Left lung (tissue), 10 donors: ENCODE results near the gene MISFA. TPM values are rescaled to one million over a fixed set of nuclear protein-coding genes. Genes with fewer than 3 reads are reported as not detected.

Source experiments
- ATAC-seq: fragments of 200-7000 bp; cut with Tn5 transposase; one replicate; pipeline ENCODE4 v1.9.1; 2020; ENCODE audit warnings: moderate library complexity
- DNase-seq, 4 donors: peaks; one replicate each; pipeline ENCODE4 v3.0.0-alpha.2; 2013 to 2020
- H3K27ac ChIP-seq, 2 donors: fragments of 200-600 bp; sonication (generic) in 1 of 2; one replicate each; pipeline versions ENCODE4 v1.5.0 to v1.8.0; 2020 to 2021
- H3K27me3 ChIP-seq, 2 donors: fragments of 200-600 bp; sonication (generic) in 1 of 2; one replicate each; pipeline versions ENCODE4 v1.5.0 to v1.8.0; 2020 to 2021
- H3K36me3 ChIP-seq, 2 donors: fragments of 200-600 bp; sonication (generic) in 1 of 2; one replicate each; pipeline versions ENCODE4 v1.5.0 to v1.8.0; 2020 to 2021
- H3K4me1 ChIP-seq, 2 donors: fragments of 200-600 bp; one replicate each; pipeline ENCODE4 v1.8.0; 2021
- H3K4me3 ChIP-seq, 2 donors: fragments of 200-600 bp; sonication (generic) in 1 of 2; one replicate each; pipeline versions ENCODE4 v1.5.0 to v1.8.0; 2020 to 2021; ENCODE audit warnings: mild to moderate bottlenecking in 1 of 2
- H3K9me3 ChIP-seq, 2 donors: fragments of 200-600 bp; sonication (generic) in 1 of 2; one replicate each; pipeline versions ENCODE4 v1.5.0 to v1.8.0; 2020 to 2021
- CTCF ChIP-seq, 2 donors: fragments of 200-600 bp; sonication (generic) in 1 of 2; IDR thresholded peaks; one replicate each; pipeline versions ENCODE4 v1.5.0 to v1.8.0; 2021; ENCODE audit warnings: antibody characterized with exemption in 2 of 2
- intact Hi-C, 2 donors: fragments of 100-400 bp; cut with DNase I; formaldehyde crosslinking; loops; one replicate each; pipeline versions ENCODE4 v1.11.2 to v1.14.2; 2022
- polyA plus RNA-seq, 6 donors: library from polyadenylated mRNA; unstranded; fragments of 120-200 nt; gene quantifications; one replicate each; pipeline ENCODE4 v1.2.1, GENCODE V29; 2013; ENCODE audit not compliant: insufficient read length in 6 of 6
- total RNA-seq, 2 donors: library from RNA; stranded (reverse); fragmentation: NEBNext Ultra II Directional; extraction: Animal tissue kit (Norgen Biotek cat#: 25700); gene quantifications; one replicate each; pipeline ENCODE4 v1.2.1, GENCODE V29; 2021
- donor health status: DM: no; HTN: yes; CAD: no.
- donor health status: DM: no; HTN: no; CAD: no.

MISFA gene
- total and polyA plus RNA-seq, 8 donors = 3.0 to 16.3 (median 13.7) TPM

GRCh38 chr11:18650859-18651557, 51.4 kb downstream of the MISFA start:
- ATAC-seq = peak; percentile 89

More at GRCh38 chr11:18650859-18651557, 51.4 kb downstream of the MISFA start:
- intact Hi-C loops = no loop called here
- no peak overlapping the region for H3K4me3 ChIP-seq
- H3K4me1 ChIP-seq = no peaks in the 10 kb centered on the region
- no peaks in the 10 kb centered on the region for H3K27me3 ChIP-seq
- TF ChIP-seq CTCF (IDR thresholded peaks at IDR 0.05) = peak; percentile 34 to 52
- H3K36me3 ChIP-seq = no peaks in the 10 kb centered on the region
- H3K9me3 ChIP-seq = no peaks in the 10 kb centered on the region
- peak in 2 of 4 donors; percentile 27 to 47 for DNase-seq
- H3K27ac ChIP-seq = no peak overlapping the region

Other genes with a start within 250 kb of the MISFA start
- 100 to 1,000 TPM; 288 to 550 TPM for gene LDHA, start 205.2 kb upstream of the MISFA start, total RNA-seq
- gene LDHA, start 205.2 kb upstream of the MISFA start, polyA plus RNA-seq = 100 to 1,000 TPM; 283 to 453 (median 386) TPM
- under 1 TPM in 1 of 2 donors, not detected in 1; 0.82 TPM for gene LDHC, start 187.5 kb upstream of the MISFA start, total RNA-seq
- 1 to 10 TPM in 2 of 6 donors, under 1 TPM in 2, not detected in 2; 0.16 to 1.5 (median 0.69) TPM for gene LDHC, start 187.5 kb upstream of the MISFA start, polyA plus RNA-seq
- not detected for gene LDHAL6A, start 143.9 kb upstream of the MISFA start, total RNA-seq
- under 1 TPM; 0.51 to 0.94 (median 0.69) TPM for gene LDHAL6A, start 143.9 kb upstream of the MISFA start, polyA plus RNA-seq
- gene TSG101, start 72.8 kb upstream of the MISFA start, total RNA-seq = 10 to 100 TPM; 50.5 to 52.8 TPM
- 100 to 1,000 TPM in 5 of 6 donors, 10 to 100 TPM in 1; 89.3 to 134 (median 116) TPM for gene TSG101, start 72.8 kb upstream of the MISFA start, polyA plus RNA-seq
- gene UEVLD, start 11.1 kb upstream of the MISFA start, total RNA-seq = 10 to 100 TPM; 22.3 to 25.3 TPM
- 10 to 100 TPM; 17.1 to 20.6 (median 20.4) TPM for gene UEVLD, start 11.1 kb upstream of the MISFA start, polyA plus RNA-seq
- gene SPTY2D1, start 34.6 kb downstream of the MISFA start, total RNA-seq = 10 to 100 TPM; 18.0 to 20.1 TPM
- 10 to 100 TPM; 20.1 to 26.6 (median 23.3) TPM for gene SPTY2D1, start 34.6 kb downstream of the MISFA start, polyA plus RNA-seq
- 1 to 10 TPM; 5.8 to 9.1 TPM for gene TMEM86A, start 99.0 kb downstream of the MISFA start, total RNA-seq
- 1 to 10 TPM; 3.2 to 4.1 (median 3.7) TPM for gene TMEM86A, start 99.0 kb downstream of the MISFA start, polyA plus RNA-seq
- 1 to 10 TPM in 1 of 2 donors, under 1 TPM in 1; 0.52 to 1.1 TPM for gene IGSF22, start 126.4 kb downstream of the MISFA start, total RNA-seq
- 1 to 10 TPM in 5 of 6 donors, under 1 TPM in 1; 0.72 to 2.1 (median 1.4) TPM for gene IGSF22, start 126.4 kb downstream of the MISFA start, polyA plus RNA-seq
- gene PTPN5, start 192.0 kb downstream of the MISFA start, total RNA-seq = under 1 TPM in 1 of 2 donors, not detected in 1; 0.13 TPM
- 1 to 10 TPM in 3 of 6 donors, under 1 TPM in 3; 0.67 to 1.4 (median 0.92) TPM for gene PTPN5, start 192.0 kb downstream of the MISFA start, polyA plus RNA-seq